Measurements from ENCODE around the gene FBLN5. TPM values are rescaled to one million over a fixed set of nuclear protein-coding genes. Genes with fewer than 3 reads are reported as not detected.

Gene FBLN5
- total RNA-seq, 6 experiments from 2014 or later, result 6.7 to 36.3 (median 17.8) TPM

DNA sequence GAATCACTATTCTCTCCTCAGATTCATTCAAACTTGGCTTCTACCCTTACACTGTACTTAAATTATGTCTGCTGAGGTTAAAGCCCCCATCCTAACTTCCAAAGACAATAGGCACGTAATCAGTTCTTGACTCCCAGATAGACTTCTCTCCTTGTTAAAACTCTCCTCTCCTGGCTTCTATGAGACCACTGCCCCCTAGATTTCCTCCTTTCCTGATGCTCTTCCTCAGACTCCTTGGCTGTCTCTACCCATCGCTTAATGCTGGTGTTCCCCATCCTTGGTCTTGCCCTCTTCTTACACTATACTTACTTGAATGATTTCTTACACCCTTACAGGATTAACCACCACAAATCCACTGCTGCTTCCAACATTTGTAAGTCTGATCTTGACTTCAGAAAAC is 112.9 kb downstream of the FBLN5 start:
- Histone ChIP-seq H3K27me3 (no peaks in the 10 kb centered on the region), H3K27ac (no peak overlapping the region), H3K9me3 (no peaks in the 10 kb centered on the region), H3K36me3 (no peaks in the 10 kb centered on the region), H3K4me1 (no peaks in the 10 kb centered on the region), H3K4me3 (no peak overlapping the region)
- intact Hi-C loops (cut with DNase I), result no loop called here
- 91% methylated on average over 2 of the region's 2 CpGs for WGBS (ENCODE audit: insufficient coverage, low coverage, low lambda C conversion rate, missing lambda C conversion rate)
- ATAC-seq, result no peak
- no peak for DNase-seq
- TF ChIP-seq, protein P1, sequence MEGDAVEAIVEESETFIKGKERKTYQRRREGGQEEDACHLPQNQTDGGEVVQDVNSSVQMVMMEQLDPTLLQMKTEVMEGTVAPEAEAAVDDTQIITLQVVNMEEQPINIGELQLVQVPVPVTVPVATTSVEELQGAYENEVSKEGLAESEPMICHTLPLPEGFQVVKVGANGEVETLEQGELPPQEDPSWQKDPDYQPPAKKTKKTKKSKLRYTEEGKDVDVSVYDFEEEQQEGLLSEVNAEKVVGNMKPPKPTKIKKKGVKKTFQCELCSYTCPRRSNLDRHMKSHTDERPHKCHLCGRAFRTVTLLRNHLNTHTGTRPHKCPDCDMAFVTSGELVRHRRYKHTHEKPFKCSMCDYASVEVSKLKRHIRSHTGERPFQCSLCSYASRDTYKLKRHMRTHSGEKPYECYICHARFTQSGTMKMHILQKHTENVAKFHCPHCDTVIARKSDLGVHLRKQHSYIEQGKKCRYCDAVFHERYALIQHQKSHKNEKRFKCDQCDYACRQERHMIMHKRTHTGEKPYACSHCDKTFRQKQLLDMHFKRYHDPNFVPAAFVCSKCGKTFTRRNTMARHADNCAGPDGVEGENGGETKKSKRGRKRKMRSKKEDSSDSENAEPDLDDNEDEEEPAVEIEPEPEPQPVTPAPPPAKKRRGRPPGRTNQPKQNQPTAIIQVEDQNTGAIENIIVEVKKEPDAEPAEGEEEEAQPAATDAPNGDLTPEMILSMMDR (IDR thresholded peaks at IDR 0.05), result no peak
- no peak for TF ChIP-seq POLR2A (IDR thresholded peaks at IDR 0.05)

DNA sequence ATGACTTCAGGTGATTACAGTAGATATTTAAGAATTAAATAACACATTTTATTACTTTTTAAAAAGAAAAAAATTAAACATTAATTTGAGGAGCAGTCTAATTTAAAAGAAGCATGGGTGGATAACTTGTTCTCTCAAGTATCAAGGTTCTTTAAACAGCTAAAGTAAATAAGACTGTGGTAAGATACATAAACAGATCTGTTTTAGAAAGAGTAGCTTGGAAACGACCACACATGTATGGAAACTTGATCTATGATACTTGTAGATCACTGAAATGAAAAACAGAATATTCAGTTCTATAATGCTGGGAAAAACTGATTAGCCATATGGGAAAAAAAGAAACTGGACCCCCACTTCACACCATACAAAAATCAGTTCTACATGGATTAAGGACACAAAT is 116.2 kb downstream of the FBLN5 start:
- no peak overlapping the region for H3K27ac ChIP-seq
- WGBS (ENCODE audit: insufficient coverage, low coverage, low lambda C conversion rate, missing lambda C conversion rate), result 18% methylated on average over 1 of the region's 1 CpG
- no peaks in the 10 kb centered on the region for H3K36me3 ChIP-seq
- H3K4me3 ChIP-seq, result no peak overlapping the region
- no peaks in the 10 kb centered on the region for H3K27me3 ChIP-seq
- TF ChIP-seq, protein P1 (IDR thresholded peaks at IDR 0.05), result no peak
- TF ChIP-seq POLR2A (IDR thresholded peaks at IDR 0.05), result no peak
- H3K9me3 ChIP-seq, result no peaks in the 10 kb centered on the region
- DNase-seq, result no peak
- no peaks in the 10 kb centered on the region for H3K4me1 ChIP-seq
- no peak for ATAC-seq
- intact Hi-C loops (cut with DNase I), result no loop called here

DNA sequence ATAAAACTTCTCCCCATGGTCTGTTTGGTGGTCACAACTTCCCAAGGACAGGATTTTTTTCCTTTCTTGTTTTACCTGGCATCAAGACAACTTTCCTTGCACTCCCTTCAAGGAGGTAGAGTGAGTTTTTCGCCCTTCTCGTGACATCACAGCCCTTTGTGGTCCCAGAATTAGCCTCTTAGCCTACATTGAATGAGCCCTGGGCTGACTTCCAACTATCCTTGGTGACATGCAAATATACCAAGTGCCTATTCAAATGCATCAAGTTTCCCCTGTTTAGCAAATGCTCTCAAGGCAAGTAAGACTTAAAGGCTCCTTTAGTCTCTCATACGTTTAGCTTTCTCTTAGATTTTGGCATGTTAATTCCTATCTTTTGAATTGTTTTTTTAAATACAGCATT is 116.7 kb downstream of the FBLN5 start:
- H3K4me1 ChIP-seq, result no peaks in the 10 kb centered on the region
- ATAC-seq (no peak), DNase-seq (no peak)
- H3K36me3 ChIP-seq, result no peaks in the 10 kb centered on the region
- no peaks in the 10 kb centered on the region for H3K9me3 ChIP-seq
- intact Hi-C loops (cut with DNase I), result no loop called here
- no peaks in the 10 kb centered on the region for H3K27me3 ChIP-seq
- H3K4me3 ChIP-seq, result no peak overlapping the region
- TF ChIP-seq, protein P1 (IDR thresholded peaks at IDR 0.05), result no peak
- no peak for TF ChIP-seq POLR2A (IDR thresholded peaks at IDR 0.05)
- H3K27ac ChIP-seq, result no peak overlapping the region
- WGBS (ENCODE audit: insufficient coverage, low coverage, low lambda C conversion rate, missing lambda C conversion rate), result 44% methylated on average over 3 of the region's 3 CpGs

DNA sequence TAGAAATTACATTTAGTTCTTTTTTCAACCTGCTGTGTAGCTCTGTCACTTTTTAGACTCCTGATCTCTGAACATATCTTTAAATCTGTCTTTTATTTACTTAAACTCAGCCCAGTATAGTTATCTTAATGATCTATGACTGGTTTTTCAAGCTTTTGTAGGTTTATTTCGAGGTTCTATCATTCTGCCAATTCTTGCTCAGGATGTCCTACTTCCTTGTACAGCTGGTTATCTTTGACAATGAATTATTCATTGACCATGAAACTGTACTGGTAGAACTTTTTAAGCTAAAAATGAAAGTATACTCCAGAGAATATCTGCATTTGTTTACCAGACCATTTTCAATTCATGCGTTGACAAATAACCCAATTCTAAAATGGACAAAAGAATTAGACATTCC is 118.0 kb downstream of the FBLN5 start:
- intact Hi-C loops (cut with DNase I), result no loop called here
- H3K27ac ChIP-seq, result no peak overlapping the region

More for the DNA sequence above, 118.0 kb downstream of the FBLN5 start:
- Histone ChIP-seq H3K27me3 (no peaks in the 10 kb centered on the region), H3K4me1 (no peaks in the 10 kb centered on the region), H3K4me3 (no peak overlapping the region), H3K9me3 (no peaks in the 10 kb centered on the region), H3K36me3 (no peaks in the 10 kb centered on the region)
- TF ChIP-seq POLR2A (IDR thresholded peaks at IDR 0.05), result no peak
- TF ChIP-seq, protein P1 (IDR thresholded peaks at IDR 0.05), result no peak
- DNase-seq (no peak), ATAC-seq (no peak)
- 32% methylated on average over 2 of the region's 2 CpGs for WGBS (ENCODE audit: insufficient coverage, low coverage, low lambda C conversion rate, missing lambda C conversion rate)

Measured in right lobe of liver (tissue), 6 donors.